ENCODE results near the gene EPO.

DNA sequence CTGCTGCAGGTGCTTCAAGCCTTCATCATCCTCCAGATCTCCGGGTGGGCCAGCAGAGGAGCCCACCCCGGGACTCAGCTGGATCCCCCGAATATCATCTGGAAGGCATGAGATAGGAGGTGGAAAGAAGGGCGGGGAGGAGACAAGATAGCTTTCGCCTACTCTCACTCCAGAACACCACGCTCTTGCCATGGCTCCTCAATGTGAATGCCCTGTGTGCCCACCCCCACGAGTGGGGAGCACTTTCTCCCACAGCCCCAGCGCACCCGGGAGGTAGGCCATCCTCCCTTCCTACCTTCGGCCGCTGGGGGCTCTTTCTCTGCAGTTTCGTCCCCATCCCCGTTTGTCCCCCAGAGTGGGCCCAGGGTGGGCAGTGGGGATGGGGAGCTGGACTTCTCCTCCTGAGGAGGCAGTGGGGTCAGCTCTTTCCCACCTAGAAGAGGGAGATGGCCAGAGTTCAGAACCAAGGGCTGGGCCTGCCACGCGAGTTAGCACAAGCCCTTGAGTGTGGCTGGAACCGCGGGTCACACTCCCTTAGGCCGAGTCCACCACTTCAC is 35.1 kb upstream of the EPO start:
- TF ChIP-seq, protein P1, sequence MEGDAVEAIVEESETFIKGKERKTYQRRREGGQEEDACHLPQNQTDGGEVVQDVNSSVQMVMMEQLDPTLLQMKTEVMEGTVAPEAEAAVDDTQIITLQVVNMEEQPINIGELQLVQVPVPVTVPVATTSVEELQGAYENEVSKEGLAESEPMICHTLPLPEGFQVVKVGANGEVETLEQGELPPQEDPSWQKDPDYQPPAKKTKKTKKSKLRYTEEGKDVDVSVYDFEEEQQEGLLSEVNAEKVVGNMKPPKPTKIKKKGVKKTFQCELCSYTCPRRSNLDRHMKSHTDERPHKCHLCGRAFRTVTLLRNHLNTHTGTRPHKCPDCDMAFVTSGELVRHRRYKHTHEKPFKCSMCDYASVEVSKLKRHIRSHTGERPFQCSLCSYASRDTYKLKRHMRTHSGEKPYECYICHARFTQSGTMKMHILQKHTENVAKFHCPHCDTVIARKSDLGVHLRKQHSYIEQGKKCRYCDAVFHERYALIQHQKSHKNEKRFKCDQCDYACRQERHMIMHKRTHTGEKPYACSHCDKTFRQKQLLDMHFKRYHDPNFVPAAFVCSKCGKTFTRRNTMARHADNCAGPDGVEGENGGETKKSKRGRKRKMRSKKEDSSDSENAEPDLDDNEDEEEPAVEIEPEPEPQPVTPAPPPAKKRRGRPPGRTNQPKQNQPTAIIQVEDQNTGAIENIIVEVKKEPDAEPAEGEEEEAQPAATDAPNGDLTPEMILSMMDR (IDR thresholded peaks at IDR 0.05), result no peak
- no peak for TF ChIP-seq POLR2A (IDR thresholded peaks at IDR 0.05)

Data from body of pancreas (tissue), 4 donors.